Measurements from ENCODE around the gene C1QTNF9. TPM values are rescaled to one million over a fixed set of nuclear protein-coding genes. Genes with fewer than 3 reads are reported as not detected.
"Not testable (repeated sequence)": the region's sequence is repeated elsewhere in the genome, so short reads cannot be mapped to it uniquely, and the experiment has no call there.

Gene C1QTNF9
- total and polyA plus RNA-seq, 2 donors (not counting 1 experiment from before 2014, with no cell fraction given) = not detected

DNA sequence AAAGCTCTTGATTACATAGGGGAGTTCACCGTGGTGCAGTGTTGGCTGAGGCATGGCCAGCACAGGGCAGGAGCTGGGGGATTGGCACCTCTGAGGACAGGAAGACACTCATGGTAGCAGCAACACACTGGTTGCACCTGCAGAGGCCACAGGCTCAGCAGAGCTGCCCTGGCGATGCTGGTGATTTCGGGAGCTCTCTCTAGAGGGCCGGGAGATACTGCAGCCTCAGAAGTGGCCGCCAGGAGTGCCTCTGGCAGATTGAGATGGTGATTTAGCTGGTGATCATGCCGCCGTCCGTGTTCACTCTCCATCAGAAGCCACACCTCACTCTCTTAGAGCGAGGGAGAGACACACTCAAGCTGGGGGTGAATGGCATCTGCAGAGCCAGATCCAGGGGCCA, 49.9 kb downstream of the C1QTNF9 start:
- H3K4me1 ChIP-seq (ENCODE audit: control insufficient read depth in 2 of 2, insufficient read depth in 2 of 2, low read length in 2 of 2); H3K27ac Mint-ChIP-seq; ATAC-seq (ENCODE audit: low read depth); H3K79me2 ChIP-seq (ENCODE audit: control insufficient read depth, insufficient read depth, low read length); H3K4me2 ChIP-seq (replicated peaks; ENCODE audit: low read depth, low read length, poor library complexity, severe bottlenecking); H3K4me3 ChIP-seq (ENCODE audit: control extremely low read depth in 1 of 5, extremely low read depth in 1 of 5, insufficient read depth in 1 of 5, low read depth in 2 of 5, low read length in 4 of 5); H3K9me3 ChIP-seq (ENCODE audit: control extremely low read depth in 1 of 3, control insufficient read depth in 2 of 3, insufficient read depth in 1 of 3, low read length in 2 of 3); H3K9ac ChIP-seq (ENCODE audit: low read length); CTCF ChIA-PET; DNase-seq; H3K27me3 Mint-ChIP-seq; H4K20me1 ChIP-seq (ENCODE audit: control insufficient read depth, insufficient read depth, low read length, poor library complexity, severe bottlenecking); H3K27ac ChIP-seq (ENCODE audit: low read length in 2 of 2); H2AFZ ChIP-seq (ENCODE audit: insufficient read depth, low read depth, low read length, poor library complexity, severe bottlenecking); H3K4me1 Mint-ChIP-seq; POLR2A ChIA-PET; H3K4me3 Mint-ChIP-seq; H3K36me3 ChIP-seq (replicated peaks in 1 of 2; ENCODE audit: control extremely low read depth in 1 of 2, control insufficient read depth in 1 of 2, extremely low read depth in 1 of 2, insufficient read depth in 2 of 2, low read length in 1 of 2); intact Hi-C loops (cut with micrococcal nuclease); H3K27me3 ChIP-seq (replicated peaks in 1 of 4; ENCODE audit: control extremely low read depth in 1 of 4, control insufficient read depth in 3 of 4, insufficient read depth in 4 of 4, low read length in 3 of 4); H3K9me3 Mint-ChIP-seq (ENCODE audit: insufficient read depth): not testable (repeated sequence)
- WGBS (ENCODE audit: insufficient coverage) = 94% methylated on average over 4 of the region's 9 CpGs

DNA sequence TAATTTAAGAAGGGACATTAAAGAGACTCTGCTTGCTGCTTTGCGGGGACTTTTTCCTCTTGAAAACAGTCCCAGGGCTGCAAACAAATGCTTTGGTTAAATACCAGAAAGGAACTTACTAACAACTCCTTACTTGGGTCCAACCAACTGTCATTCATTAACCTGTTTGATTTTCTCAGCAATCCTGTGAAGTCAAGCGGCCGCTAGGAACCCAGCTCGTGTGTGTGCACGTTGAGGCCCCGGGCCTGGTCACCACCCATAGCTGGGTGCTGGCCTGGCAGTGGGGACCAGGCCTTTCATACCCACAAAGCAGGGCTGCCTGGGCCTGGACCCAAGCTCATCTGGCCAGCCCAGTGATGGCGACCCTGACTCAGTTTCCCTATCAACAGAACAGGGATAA, 50.7 kb downstream of the C1QTNF9 start:
- no peaks in the 10 kb centered on the region for H3K4me1 ChIP-seq (ENCODE audit: control insufficient read depth in 2 of 2, insufficient read depth in 2 of 2, low read length in 2 of 2)
- H3K9ac ChIP-seq (ENCODE audit: low read length) = no peak overlapping the region
- H2AFZ ChIP-seq (ENCODE audit: insufficient read depth, low read depth, low read length, poor library complexity, severe bottlenecking) = no peak overlapping the region
- no peaks in the 10 kb centered on the region for H3K36me3 ChIP-seq (replicated peaks in 1 of 2; ENCODE audit: control extremely low read depth in 1 of 2, control insufficient read depth in 1 of 2, extremely low read depth in 1 of 2, insufficient read depth in 2 of 2, low read length in 1 of 2)
- H3K27ac ChIP-seq (ENCODE audit: low read length in 2 of 2) = no peak overlapping the region
- intact Hi-C loops (cut with micrococcal nuclease) = no loop called here
- no peaks in the 10 kb centered on the region for H4K20me1 ChIP-seq (ENCODE audit: control insufficient read depth, insufficient read depth, low read length, poor library complexity, severe bottlenecking)
- H3K27me3 Mint-ChIP-seq = no peaks in the 10 kb centered on the region
- ChIA-PET POLR2A (no interaction called here), CTCF (no interaction called here)
- H3K4me1 Mint-ChIP-seq = no peaks in the 10 kb centered on the region
- H3K4me3 ChIP-seq (ENCODE audit: control extremely low read depth in 1 of 5, extremely low read depth in 1 of 5, insufficient read depth in 1 of 5, low read depth in 2 of 5, low read length in 4 of 5) = no peak overlapping the region
- no peaks in the 10 kb centered on the region for H3K79me2 ChIP-seq (ENCODE audit: control insufficient read depth, insufficient read depth, low read length)
- no peak for TF ChIP-seq EZH2 (IDR thresholded peaks at IDR 0.05; ENCODE audit: borderline replicate concordance, insufficient read depth, low read depth, low read length, poor library complexity, severe bottlenecking)
- TF ChIP-seq, protein P1, sequence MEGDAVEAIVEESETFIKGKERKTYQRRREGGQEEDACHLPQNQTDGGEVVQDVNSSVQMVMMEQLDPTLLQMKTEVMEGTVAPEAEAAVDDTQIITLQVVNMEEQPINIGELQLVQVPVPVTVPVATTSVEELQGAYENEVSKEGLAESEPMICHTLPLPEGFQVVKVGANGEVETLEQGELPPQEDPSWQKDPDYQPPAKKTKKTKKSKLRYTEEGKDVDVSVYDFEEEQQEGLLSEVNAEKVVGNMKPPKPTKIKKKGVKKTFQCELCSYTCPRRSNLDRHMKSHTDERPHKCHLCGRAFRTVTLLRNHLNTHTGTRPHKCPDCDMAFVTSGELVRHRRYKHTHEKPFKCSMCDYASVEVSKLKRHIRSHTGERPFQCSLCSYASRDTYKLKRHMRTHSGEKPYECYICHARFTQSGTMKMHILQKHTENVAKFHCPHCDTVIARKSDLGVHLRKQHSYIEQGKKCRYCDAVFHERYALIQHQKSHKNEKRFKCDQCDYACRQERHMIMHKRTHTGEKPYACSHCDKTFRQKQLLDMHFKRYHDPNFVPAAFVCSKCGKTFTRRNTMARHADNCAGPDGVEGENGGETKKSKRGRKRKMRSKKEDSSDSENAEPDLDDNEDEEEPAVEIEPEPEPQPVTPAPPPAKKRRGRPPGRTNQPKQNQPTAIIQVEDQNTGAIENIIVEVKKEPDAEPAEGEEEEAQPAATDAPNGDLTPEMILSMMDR (IDR thresholded peaks at IDR 0.05) = no peak
- no peak overlapping the region for H3K4me3 Mint-ChIP-seq
- 94% methylated on average over 7 of the region's 7 CpGs for WGBS (ENCODE audit: insufficient coverage)
- H3K27ac Mint-ChIP-seq = no peak overlapping the region
- ATAC-seq (ENCODE audit: low read depth) (no peak), DNase-seq (no peak)
- H3K4me2 ChIP-seq (replicated peaks; ENCODE audit: low read depth, low read length, poor library complexity, severe bottlenecking) = no peak overlapping the region
- no peaks in the 10 kb centered on the region for H3K27me3 ChIP-seq (replicated peaks in 1 of 4; ENCODE audit: control extremely low read depth in 1 of 4, control insufficient read depth in 3 of 4, insufficient read depth in 4 of 4, low read length in 3 of 4)
- no peaks in the 10 kb centered on the region for H3K9me3 Mint-ChIP-seq (ENCODE audit: insufficient read depth)
- peaks cover 0 to 4% (median 0%) of the 10 kb centered on the region in 3 donors for H3K9me3 ChIP-seq (ENCODE audit: control extremely low read depth in 1 of 3, control insufficient read depth in 2 of 3, insufficient read depth in 1 of 3, low read length in 2 of 3)
